Stimulated activated CD4-positive, alpha-beta T cell treated with anti-CD3 and anti-CD28 coated beads, TNF-alpha, amount 100 ng/mL, for 1 hour (primary cell): ENCODE measurements around the gene KMT5B.

Experiments used
- DNase-seq, 3 donors: peaks; one replicate each; pipeline ENCODE4 v3.0.0-alpha.2; 2020; ENCODE audit warnings: low read depth in 3 of 3, low spot score in 1 of 3

Gene KMT5B

DNA sequence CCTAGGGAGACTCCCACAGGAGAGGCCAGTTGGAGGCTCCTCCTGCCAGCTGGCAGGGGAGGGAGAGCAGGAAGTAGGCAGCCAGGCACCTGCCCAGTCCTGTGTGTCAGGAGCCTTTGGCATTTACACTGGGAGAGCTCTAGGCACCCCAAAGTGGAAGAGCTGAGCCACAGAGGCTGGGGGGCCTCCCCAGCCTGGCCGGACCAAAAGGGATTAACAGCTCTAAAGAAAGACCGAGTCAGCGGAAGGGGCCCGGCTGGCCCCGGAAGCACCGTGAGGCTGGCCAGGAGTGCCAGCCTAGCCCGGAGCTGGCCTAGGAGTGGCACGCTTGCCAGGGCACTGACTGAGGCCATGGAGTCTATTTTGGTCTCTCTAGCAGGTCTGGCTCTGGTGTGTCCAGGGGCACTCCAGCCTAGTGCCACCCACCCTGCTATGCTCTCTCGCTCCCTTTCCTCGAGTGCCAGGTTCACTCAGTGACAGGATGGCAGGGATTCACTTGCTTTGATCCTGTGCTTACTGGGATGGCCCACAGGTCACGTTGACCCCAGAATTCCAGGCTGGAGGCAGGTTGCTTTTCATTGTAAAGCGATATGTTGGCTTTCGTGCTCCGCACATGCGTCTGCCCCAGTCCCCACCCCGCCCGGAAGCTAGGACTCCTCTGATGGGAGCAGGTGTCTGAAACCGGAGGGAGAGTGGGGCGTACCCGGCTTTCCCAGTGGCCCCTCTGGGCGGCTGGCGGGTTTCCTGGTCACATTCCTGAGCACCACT is 3.3 kb upstream of the KMT5B start:
- DNase-seq, result no peak

DNA sequence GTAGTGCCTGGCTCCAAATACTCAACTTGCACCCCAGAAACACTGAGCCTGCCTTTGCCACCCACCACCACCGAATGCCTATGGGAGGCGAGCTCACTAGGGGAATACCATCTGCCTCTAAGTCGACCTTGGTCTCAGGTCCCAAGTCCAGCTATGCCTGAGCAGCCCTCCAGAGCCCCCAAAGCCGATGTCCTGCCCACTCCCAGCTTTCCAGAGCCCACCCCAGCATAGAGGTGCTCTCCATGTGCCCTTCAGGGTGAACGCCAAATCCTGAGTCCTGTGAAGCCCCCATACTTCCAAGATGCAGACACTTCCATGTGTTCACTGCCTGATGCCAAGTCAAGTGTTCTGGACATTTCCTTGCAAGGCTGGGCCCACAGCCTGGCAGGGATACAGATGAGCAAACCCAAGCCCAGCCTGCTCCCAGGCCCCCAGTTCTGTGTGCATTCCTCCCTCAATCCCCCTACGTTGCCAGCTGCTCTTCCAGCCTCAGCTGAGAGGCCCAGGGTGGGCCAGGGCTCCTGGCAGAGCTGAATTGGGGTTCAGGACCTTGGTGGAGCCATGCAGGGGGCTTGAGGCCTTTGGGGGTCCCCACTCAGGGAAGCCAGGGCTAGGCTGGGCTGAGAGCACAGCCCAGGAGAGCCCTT is 2.6 kb upstream of the KMT5B start:
- no peak for DNase-seq

DNA sequence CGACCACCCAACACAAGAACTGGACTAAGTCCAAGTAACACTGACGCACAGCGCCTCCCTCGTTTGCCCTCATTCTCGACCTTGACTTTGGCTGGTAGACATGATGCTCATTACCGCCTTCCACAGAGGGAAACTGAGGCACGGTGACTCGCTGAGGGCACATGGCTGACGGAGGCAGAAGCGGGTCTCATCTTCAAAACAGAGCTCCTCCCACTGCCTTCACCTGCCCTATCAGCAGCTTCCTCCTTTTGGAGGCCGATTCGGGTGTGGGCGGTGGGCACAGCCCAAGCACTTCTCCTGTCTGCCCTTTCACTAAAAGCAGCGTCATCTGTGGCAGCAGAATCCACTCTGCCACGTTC is 2.0 kb upstream of the KMT5B start:
- peak in 1 of 3 donors; percentile 23 for DNase-seq

DNA sequence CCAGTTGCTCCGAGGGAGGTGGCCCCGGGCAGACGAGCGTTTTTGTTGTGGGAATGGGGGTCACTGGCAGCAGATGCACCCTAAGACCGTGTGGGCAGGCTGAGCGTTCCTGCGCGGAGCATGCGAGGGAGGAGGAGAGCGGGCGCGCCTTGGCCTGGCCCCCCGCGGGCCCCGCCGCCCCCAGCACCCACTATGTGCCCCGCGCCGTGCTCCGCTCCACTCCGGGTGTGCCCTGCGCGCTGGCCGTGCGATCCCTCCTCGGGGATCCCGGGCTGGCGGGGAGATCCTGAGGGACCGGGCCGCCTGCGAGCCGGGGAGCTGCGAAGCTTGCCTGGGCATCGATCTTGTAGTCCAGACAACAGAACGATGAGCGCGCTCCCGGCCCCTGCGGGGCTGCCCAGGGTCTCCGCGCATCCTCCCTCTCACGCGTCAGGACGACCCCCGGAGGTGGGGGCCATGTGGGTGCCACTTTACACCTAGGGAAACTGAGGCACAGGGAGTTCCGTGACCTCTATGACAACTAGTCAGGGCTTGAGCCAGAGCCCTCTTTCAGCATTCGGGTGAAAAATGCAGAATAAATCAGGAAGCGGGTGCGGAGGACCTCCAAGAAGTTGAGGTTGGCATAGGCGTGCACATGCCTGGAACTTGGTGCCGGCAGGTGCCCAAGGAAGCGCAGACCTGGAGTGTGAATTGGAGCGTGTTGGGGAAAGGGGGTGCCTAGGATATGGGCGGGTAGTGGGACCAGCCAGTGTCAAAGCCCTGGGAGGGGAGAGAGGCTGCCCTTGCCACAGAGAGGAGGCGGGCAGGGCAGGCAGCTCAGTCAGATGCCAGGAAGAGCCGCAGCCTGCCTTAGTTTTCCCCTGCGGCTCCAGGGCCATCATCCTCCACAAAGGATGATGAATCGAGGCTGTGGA is 1.3 kb upstream of the KMT5B start:
- DNase-seq, result no peak

DNA sequence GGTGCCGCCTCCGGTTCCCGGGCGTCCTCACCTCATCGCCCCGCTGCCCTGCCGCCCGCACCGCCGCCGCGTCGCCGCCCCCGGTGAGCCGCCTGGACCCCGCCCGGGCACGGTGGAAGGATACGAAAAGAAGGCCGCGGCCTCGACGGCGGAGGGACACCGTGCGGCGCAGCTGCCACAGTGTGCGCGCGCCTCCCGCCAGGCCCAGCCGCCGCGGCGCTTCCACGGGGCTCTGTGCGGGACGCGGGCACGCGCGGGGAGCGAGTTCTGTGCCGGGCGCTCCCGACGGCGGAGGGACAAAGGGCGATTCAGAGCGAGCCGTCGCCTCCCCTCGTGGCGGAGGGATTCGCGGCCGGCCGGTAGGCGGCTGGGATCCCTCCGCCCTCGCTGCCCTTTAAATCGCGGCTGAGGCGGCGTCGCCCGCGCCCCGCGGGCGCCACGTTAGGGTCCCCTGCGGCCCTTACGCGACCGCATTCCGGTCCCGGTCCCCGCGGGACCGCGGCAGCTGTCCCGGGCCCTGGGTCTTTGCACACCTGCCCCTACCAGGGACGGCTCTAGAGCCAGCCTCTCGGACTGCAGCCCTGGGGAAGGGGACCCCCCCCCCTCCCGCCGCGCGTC is 568 bp upstream of the KMT5B start:
- DNase-seq, result peak; percentile 54 to 71 (median 68)

DNA sequence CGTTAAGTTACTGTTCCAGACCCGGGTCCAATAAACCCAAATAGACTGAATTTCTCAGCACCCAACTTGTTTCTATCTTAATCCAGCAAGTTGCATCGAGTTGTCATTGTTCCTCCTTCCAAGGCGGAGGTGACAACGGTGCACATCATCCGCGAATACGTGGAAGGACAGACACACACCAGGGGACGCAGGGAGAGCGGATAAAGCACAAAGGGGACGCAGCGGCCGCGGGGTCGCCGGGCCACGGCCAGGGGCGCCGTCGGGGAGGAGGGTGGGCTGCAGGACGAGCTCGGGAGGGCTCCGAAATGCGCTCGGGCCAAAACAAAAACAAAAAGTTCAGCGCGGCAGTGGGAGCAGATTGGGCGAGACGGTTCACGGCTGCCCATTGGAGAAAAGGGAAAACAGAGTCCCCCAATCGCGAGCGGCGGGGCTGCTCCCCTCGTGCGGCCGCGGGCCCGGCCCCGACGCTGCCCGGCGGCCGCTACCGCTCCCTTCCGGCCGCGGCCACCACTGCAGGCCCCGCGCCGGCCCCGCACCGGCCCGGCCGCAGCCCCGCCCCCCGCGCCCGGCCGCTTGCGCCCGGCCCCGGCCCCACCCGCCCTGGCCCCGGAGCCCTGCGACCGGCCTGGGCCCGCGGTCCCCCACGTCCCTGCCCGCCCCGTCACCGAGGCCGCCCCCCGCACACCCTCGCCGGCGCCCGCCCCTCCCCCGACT is 518 bp downstream of the KMT5B start:
- DNase-seq, result peak in 2 of 3 donors; percentile 3 to 31

DNA sequence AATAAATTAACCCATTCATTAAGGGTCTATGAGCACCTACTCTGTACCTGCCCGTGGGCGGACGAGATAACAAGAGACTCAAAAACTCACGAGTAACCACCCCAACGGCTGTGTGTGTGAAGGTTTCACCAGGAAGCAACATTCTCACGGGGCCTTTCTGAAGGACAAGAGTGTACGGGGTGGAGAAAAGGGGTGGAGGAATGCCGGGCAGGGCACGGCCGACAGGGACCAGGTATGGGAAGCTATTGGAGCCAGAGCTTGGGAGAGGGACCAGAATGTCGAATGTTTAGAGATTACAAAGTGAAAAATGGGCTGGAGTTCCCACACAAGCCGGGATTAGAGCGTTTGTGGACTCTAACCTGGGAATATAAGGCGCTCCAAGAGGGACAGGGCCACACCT is 1.6 kb downstream of the KMT5B start:
- no peak for DNase-seq

DNA sequence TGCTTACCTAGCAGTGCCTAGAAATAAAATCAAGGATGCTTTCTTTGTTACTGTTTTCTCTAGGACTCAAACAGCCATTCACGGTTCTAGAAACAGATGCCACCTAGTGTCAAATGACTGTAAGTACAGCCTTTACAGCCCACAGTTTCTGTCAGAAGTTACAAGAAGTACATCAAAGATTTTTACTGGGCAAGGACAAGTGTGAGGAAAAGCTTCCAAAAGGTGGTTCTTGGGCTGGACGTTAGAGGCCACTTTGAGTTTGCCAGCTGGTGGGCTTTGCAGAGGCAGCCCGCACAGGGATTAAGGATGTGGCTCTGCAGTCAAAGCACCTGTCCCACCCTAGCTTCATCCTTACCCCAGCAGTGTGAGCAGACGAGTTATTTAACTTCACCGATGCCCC is 6.9 kb downstream of the KMT5B start:
- DNase-seq, result no peak

DNA sequence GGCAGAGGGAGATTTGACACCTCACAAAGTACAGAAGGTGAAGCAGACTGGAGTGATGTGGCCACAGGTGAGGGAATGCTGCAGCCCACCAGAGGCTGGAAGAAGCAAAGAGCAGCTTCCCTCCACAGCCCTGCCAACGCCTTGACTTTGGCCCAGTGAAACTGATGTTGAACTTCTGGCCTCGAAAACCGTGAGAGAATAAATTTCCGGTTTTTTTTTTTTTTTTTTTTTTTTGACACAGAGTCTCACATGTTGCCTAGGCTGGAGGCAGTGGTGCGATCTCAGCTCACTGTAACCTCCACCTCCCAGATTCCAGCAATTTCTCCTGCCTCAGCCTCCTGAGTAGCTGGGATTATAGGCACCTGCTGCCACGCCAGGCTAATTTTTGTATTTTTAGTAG is 8.7 kb downstream of the KMT5B start:
- DNase-seq, result no peak

DNA sequence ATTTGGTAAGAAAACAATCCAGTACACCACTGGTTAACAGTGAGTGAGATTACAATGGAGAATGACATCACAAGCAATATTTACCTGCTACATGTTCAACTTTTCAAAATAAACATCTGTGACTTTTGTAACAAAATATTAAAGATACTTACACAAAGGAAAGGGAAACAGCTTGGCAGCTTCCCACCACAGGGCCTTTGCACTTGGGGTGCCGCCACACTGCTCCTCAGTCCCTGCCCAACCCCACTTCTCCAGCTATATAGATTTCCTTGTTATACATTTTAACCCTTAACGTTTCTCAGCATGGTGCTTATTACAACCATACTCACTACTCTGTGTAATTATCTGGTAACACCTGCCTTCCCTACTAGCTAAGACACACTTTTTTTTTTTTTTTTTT is 10.9 kb downstream of the KMT5B start:
- no peak for DNase-seq

DNA sequence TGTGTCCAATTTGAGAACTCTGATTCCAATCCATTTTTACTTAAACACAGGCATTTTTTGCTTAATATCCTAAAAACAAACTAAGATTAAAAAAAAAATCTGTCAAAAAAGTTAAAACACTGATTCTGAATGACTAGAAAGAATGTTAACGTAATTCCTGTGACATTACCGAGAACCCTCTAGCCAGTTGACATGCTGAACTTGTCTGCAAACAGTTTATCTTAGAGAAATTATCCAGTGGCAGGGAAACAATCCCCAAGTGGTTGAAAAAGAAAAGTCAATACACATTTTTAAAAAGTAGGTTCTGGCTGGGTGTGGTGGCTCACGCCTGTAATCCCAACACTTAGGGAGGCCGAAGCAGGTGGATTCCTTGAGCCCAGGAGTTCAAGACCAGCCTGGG is 11.6 kb downstream of the KMT5B start:
- DNase-seq, result no peak

DNA sequence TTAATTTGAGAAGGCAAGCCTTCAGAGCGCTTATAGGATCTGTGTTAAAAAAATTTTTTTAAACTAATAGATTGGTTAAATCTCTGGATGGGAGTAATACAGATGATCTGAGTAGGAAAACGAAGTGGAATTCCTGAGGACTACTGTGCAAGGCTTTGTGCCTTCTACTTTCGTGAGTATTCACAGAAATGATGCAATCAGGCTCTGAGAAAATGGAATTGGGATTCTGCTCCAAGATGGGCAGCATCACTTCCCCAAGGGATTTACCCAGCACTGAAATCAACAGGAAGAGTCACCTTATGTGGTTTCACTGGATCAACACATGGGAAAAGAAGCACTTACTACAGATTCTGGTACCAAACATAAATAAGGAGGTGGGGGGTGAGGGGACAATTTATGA is 12.5 kb downstream of the KMT5B start:
- no peak for DNase-seq

DNA sequence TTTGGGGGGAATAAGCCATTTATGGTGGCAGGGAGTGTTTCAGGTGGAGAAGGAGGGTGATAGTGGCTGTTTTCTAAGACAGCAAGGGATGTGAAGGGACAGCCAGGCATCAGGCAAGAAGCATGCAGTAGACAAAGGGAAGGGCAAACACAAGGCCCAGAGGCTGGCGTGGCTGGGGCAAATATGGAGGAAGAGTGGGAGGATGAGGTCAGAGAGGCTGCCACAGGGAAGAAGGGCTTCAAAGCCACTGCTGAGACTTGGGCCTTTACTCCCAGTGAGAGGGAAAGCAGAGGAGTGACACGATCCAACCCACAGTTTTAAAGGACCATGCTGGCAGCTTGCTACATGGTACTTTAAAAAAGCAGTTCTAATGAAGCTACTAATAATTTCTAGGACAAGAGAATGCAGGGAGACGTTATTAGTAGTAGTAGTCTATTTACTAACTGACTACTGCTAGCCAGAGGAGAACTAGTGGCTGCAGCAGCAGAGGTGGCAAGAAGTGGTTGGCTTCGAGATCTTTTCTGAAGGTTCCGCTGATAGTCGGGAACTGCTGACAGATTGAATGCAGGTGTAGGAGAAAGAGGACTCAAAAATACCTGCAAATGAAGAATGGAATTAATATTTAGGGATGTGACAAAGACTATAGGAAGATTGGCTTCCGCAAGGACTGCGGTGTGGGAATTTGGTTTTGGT is 13.7 kb downstream of the KMT5B start:
- no peak for DNase-seq

DNA sequence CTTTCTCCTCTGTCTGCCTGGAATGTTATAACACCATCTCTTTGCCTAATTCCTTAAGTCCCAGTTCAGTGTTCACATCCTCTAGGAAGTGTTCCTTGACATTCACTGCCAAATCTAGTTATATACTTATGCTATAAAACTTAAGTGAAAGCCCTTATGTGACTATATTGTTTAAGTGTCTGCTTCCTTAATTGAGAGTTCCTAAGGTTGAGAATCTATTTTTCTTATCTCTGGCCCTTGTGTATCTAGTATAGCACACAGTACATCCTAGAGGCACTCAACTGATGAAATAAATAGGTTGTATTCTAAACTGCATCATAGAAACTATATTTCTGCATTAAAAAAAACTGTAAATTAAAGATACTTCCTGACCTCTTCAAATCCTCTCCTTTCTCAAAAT is 16.9 kb downstream of the KMT5B start:
- no peak for DNase-seq

DNA sequence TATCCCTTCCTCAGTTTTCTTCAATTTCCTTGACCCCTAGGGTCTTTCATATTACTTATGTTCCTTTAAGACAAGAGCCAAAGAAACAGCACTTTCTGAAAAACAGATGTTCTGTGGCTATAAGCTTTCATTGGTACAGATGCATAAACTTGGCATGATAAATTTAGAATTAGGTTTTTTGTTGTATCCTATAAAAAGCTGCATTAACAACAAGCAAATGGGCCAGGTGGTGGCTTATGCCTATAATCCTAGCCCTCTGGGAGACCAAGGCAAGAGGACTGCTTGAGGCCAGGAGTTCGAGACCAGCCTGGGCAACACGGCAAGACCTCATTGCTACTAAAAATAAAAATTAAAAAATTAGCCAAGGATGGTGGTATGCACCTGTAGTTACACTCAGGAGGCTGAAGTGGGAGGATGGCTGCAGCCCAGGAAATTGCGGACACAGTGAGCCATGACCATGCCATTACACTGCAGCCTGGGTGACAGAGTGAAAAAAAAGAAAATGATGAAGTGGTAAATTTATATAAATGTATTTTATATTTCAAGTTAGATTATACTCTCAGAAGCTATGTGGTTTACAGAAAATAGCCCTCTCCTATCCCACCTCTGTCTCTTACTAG is 18.3 kb downstream of the KMT5B start:
- DNase-seq, result no peak

DNA sequence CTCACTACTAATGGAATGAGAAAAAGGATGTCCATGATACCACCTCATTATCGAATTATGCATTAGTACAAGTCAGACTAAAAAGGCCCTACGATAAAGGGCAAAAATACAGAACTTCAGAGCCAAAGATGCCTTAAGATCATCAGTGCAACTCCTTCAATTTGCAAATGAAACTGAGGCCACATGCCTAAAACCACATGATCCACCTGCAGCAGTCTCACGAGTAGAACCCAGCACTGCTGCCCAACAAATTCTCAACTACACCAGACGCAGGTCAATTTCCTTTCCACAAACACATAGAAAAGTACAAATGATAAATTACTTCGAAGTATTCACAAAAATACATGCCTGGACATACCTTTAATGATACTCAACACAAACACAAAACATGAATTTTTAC is 20.1 kb downstream of the KMT5B start:
- DNase-seq, result no peak

DNA sequence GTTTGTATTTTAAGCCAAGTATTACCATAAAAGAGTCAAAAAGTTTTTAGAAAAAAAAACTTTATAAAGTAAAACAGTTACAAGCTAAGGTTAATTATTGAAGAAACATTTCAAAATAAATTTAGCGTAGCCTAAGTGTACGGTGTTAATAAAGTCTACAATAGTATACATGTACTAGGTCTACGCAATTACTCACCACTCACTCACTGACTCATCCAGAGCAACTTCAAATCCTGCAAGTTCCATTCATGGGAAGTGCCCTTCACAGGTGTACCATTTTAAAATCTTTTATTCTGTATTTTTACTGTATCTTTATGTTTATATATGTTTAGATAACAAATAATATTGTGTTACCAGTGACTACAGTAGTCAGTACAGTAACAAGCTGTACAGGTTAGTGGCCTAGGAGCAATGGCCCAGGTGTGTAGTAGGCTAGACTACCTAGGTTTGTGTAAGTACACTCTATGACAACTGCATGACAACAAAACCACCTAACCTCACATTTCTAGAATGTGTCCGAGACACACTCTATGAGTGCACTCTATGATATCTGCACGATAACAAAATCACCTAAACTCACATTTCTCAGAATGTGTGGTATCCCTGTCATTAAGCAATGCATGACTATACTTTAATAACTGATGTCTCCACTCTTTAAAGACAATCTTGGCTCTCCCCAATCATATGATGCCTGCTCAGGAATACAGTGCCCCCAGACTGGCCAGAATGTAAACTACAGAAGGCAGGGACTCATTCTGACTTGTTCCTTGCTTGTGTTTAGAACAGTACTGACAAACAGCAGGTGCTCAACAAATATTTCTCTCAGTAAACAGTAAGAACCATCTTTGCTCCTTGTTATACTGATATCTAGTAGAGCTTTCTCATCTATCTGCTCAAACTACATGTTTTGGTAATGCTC is 21.2 kb downstream of the KMT5B start:
- DNase-seq, result no peak

DNA sequence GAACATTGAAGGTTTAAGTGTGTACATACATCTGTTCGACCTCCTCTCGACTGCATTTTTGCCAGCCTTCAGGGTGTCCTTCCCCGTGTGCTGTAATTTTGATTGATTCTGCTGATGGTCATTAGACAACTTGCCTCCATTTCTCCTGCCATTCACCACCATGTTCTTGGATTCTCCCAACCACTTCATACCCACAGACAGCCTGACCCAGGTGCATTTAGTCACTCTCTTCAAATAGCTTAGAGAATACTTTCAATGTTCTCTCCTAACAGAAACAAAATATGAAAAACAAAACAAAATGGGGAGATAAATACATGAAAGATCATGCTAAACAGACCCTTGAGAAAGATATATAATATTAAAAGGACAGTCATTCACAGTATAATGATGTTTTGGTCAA is 23.2 kb downstream of the KMT5B start:
- DNase-seq, result no peak

DNA sequence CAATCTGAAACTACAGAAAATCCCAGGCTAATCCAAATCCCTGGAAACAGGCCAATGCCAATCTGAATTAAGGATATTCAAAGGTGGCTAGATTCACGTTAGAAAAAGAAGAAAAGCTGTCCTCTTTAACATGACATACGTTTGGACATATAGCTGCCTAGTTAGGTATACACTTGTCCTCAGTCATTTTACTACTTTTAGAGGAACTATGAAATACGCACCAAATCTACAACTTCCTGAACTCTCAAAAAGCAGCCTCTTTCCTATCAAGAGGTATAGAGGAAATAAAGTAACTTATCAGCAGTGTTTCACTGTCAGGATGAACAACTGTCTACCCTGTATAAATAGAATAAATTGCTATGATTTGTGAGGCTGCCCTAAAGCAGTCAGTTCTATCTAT is 24.0 kb downstream of the KMT5B start:
- DNase-seq, result no peak
